ENCODE data around the gene UPK3A.

- no peak for TF ChIP-seq CTCF (IDR thresholded peaks at IDR 0.05)
- no peak for TF ChIP-seq POLR2A (IDR thresholded peaks at IDR 0.05)
- no peak for TF ChIP-seq EP300 (IDR thresholded peaks at IDR 0.05)
Measured at GRCh38 chr22:45235851-45236342, 48.9 kb upstream of the UPK3A start.

Measured in gastroesophageal sphincter (tissue), 3 donors.